ENCODE data around the gene GATC.

Gene GATC

DNA sequence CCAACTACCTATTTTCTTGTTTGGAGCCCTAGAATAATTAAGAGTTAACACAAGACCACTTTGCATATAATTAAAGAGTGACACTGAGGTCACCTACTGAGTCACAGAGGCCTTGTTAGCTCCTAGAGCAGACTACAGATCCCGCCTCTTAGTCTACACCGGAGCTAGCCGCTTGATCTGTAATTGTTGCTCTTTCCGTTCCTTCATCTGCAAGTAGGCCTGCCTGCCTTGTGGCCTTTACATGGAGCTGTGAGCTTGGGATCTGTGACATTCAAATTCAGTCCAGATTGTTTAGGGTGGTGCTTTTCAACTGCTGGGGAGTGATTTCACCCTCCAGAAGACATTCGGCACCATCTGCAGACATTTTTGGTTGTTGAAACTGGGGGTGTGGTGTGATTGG, 44.1 kb downstream of the GATC start:
- H3K4me3 ChIP-seq (ENCODE audit: low read length): no peak overlapping the region
- no peak for TF ChIP-seq CTCF (IDR thresholded peaks at IDR 0.05; ENCODE audit: insufficient read depth, low read depth, low read length, missing control alignments)
- no peak for DNase-seq (ENCODE audit: low read depth)

GRCh38 chr12:120490833-120491512, 44.7 kb downstream of the GATC start:
- no peak for TF ChIP-seq CTCF (IDR thresholded peaks at IDR 0.05; ENCODE audit: insufficient read depth, low read depth, low read length, missing control alignments)
- no peak overlapping the region for H3K4me3 ChIP-seq (ENCODE audit: low read length)
- DNase-seq (ENCODE audit: low read depth): no peak

- no peak for DNase-seq (ENCODE audit: low read depth)
- peak overlapping the region; percentile 82 for H3K4me3 ChIP-seq (ENCODE audit: low read length)
- no peak for TF ChIP-seq CTCF (IDR thresholded peaks at IDR 0.05; ENCODE audit: insufficient read depth, low read depth, low read length, missing control alignments)
These were observed 49.0 kb downstream of the GATC start for GRCh38 chr12:120495186-120495730.

- TF ChIP-seq CTCF (IDR thresholded peaks at IDR 0.05; ENCODE audit: insufficient read depth, low read depth, low read length, missing control alignments): no peak
- peak within 1 kb of the TSS; percentile 82 for H3K4me3 ChIP-seq (ENCODE audit: low read length)
- peak; percentile 97 for DNase-seq (ENCODE audit: low read depth)
These were observed 49.6 kb downstream of the GATC start, which contains the start of gene DYNLL1 for GRCh38 chr12:120495731-120496412. TSS of gene DYNLL1 (plus strand) at chr12:120496113. CDS start at chr12:120496422, 309 bp downstream.

- peak overlapping the region; percentile 82 for H3K4me3 ChIP-seq (ENCODE audit: low read length)
- no peak for TF ChIP-seq CTCF (IDR thresholded peaks at IDR 0.05; ENCODE audit: insufficient read depth, low read depth, low read length, missing control alignments)
- peak; percentile 57 for DNase-seq (ENCODE audit: low read depth)
These were observed 50.4 kb downstream of the GATC start for GRCh38 chr12:120496413-120497340.

- DNase-seq (ENCODE audit: low read depth): no peak
- no peak for TF ChIP-seq CTCF (IDR thresholded peaks at IDR 0.05; ENCODE audit: insufficient read depth, low read depth, low read length, missing control alignments)
These were observed 51.4 kb downstream of the GATC start for GRCh38 chr12:120497524-120498150.

More at GRCh38 chr12:120497524-120498150, 51.4 kb downstream of the GATC start:
- H3K4me3 ChIP-seq (ENCODE audit: low read length): peak overlapping the region; percentile 82

Data from epithelial cell of esophagus (primary cell).